GM12875 (cell line): ENCODE results near the gene HBG2.

Experiments used
- H3K4me3 ChIP-seq: one replicate; pipeline ENCODE4 v1.5.1; 2011; ENCODE audit warnings: low read depth, low read length, control low read depth
- TF ChIP-seq, protein P1 (sequence below): IDR thresholded peaks from 2 replicates; pipeline ENCODE4 v1.5.1; 2011; ENCODE audit warnings: low read depth, mild to moderate bottlenecking, control low read depth, inconsistent platforms, low read length, moderate library complexity, borderline replicate concordance; ENCODE audit not compliant: insufficient read depth

Gene HBG2

DNA sequence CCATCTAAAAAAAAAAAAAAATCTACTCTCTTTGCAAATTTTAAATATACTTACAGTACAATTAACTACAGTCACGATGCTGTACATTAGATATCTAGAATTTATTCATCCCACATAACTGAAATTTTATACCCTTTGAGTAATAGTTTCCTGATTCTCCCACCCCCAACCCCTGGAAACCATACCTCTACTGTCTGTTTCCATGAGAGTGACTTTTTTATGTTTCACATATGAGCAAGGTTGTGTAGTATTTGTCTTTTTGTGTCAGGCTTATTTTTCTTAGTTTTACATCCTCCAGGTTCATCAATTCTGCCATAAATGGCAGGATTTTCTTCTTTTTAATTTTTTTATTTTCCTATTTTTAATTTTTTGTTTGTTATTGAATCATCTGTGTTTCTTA, 30.9 kb downstream of the HBG2 start:
- TF ChIP-seq, protein P1, sequence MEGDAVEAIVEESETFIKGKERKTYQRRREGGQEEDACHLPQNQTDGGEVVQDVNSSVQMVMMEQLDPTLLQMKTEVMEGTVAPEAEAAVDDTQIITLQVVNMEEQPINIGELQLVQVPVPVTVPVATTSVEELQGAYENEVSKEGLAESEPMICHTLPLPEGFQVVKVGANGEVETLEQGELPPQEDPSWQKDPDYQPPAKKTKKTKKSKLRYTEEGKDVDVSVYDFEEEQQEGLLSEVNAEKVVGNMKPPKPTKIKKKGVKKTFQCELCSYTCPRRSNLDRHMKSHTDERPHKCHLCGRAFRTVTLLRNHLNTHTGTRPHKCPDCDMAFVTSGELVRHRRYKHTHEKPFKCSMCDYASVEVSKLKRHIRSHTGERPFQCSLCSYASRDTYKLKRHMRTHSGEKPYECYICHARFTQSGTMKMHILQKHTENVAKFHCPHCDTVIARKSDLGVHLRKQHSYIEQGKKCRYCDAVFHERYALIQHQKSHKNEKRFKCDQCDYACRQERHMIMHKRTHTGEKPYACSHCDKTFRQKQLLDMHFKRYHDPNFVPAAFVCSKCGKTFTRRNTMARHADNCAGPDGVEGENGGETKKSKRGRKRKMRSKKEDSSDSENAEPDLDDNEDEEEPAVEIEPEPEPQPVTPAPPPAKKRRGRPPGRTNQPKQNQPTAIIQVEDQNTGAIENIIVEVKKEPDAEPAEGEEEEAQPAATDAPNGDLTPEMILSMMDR, result no peak
- no peak overlapping the region for H3K4me3 ChIP-seq

DNA sequence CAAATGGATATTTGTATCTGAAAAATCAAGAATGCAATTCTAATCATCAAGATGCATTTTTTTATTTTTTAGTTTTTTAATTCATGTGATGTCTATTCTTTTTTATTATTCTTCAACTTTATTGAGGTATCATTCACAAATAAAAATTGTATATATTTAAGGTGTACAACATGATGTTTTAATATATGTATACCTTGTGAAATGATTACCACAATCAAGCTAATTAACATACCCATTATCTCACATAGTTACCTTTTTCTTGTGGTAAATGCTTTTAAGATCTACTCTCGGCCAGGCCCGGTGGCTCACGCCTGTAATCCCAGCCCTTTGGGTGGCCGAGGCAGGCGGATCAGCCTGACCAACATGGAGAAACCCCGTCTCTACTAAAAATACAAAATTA, 31.4 kb downstream of the HBG2 start:
- H3K4me3 ChIP-seq, result no peak overlapping the region
- TF ChIP-seq, protein P1, result no peak

DNA sequence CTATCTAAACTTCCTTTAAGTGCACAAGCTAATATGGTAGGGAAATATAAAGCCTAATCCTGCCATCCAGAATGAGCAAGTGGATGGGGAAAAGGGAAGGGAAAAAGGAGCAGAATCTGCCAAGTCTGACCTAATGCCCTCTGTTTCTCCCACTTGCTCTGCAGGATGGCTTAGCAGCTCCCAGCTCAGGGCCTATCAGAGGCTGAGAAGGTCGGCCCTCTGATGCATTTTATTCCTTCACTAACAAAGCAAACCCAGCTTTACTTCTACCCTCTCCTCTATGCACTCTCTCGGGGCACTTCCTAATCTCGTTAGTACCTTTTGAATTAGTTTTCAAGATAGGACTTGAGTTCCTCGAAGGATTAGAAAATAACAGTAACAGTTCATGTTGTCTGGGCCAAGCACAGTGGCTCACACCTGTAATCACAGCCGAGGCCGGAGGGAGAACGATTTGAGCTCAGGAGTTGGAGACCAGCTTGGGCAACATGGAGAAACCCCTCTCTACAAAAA, 44.1 kb downstream of the HBG2 start:
- TF ChIP-seq, protein P1, result no peak

DNA sequence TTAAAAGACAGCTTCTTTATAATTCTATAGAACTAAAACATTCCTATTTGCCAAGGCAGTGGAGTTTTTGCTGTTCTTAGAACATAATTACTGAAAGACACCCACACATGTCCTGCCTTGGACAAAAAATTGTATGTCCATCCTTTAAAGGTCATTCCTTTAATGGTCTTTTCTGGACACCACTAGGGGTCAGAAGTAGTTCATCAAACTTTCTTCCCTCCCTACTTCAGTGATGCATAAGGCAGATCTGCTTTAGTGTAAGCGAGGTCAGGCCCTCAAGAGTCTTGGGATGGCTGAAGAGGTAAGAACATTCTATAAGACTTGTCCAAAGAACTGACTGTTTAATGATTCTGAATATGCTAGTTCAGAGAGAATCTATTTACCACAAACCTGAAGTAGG, 49.8 kb downstream of the HBG2 start:
- no peak overlapping the region for H3K4me3 ChIP-seq
- TF ChIP-seq, protein P1, result peak; percentile 30; the same call in 1 of the 2 replicates

More for the DNA sequence above, 44.1 kb downstream of the HBG2 start:
- H3K4me3 ChIP-seq, result no peak overlapping the region

DNA sequence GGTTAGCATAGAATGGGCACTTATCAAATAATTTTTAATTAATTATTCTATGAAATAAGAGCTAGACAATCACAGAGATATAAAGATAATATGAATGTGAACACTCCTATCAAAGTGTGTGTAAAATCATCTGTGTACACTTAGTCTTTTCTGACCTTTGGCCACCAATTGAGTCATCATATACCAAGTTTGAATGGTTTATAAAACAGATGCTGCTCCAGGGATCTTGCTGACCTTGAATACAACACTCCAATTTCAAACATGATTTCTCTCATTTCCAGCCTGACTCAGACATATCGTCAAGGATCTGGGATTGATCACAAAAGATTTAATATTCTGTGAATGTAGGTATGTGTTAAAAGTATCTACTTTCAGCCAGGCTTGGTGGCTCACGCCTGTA, 51.2 kb downstream of the HBG2 start:
- TF ChIP-seq, protein P1, result no peak
- H3K4me3 ChIP-seq, result no peak overlapping the region
